ENCODE results near the gene APOA4.

DNA sequence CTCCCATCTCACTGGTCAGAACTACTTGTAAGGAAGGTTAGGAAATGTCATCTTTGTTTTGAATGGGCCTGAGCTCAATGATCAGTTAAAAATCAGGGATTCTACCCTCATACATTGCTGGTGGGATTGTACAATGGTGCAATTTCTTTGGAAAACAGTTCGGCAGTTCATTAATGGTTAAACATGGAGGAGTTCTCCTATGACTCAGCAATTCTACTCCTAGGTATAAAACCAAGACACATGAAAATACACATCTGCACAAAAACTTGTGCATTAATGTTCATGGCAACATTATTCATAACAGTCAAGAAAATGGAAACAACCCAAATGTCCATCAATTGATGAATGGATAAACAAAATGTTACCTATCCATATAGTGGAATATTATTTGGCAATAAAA lies 26.6 kb downstream of the APOA4 start:
- TF ChIP-seq NRF1 (IDR thresholded peaks at IDR 0.05; ENCODE audit: low read depth, low read length) (no peak), RAD21 (IDR thresholded peaks at IDR 0.05; ENCODE audit: low read length) (no peak), SMC3 (IDR thresholded peaks at IDR 0.05; ENCODE audit: low read depth, low read length) (no peak), MXI1 (IDR thresholded peaks at IDR 0.05; ENCODE audit: low read depth, low read length) (no peak), SIN3A (IDR thresholded peaks at IDR 0.05; ENCODE audit: borderline replicate concordance, low read depth, low read length) (no peak), GABPA (IDR thresholded peaks at IDR 0.05; ENCODE audit: low read depth) (no peak), EP300 (IDR thresholded peaks at IDR 0.05; ENCODE audit: borderline replicate concordance in 1 of 2, low read depth in 1 of 2, low read length in 1 of 2) (no peak), FOXJ3 (CRISPR knock-in tag; IDR thresholded peaks at IDR 0.05) (no peak), POLR2AphosphoS5 (IDR thresholded peaks at IDR 0.05; ENCODE audit: low read depth, low read length) (no peak), TAF1 (IDR thresholded peaks at IDR 0.05; ENCODE audit: borderline replicate concordance, low read depth, low read length) (no peak)
- TF ChIP-seq, protein P1, sequence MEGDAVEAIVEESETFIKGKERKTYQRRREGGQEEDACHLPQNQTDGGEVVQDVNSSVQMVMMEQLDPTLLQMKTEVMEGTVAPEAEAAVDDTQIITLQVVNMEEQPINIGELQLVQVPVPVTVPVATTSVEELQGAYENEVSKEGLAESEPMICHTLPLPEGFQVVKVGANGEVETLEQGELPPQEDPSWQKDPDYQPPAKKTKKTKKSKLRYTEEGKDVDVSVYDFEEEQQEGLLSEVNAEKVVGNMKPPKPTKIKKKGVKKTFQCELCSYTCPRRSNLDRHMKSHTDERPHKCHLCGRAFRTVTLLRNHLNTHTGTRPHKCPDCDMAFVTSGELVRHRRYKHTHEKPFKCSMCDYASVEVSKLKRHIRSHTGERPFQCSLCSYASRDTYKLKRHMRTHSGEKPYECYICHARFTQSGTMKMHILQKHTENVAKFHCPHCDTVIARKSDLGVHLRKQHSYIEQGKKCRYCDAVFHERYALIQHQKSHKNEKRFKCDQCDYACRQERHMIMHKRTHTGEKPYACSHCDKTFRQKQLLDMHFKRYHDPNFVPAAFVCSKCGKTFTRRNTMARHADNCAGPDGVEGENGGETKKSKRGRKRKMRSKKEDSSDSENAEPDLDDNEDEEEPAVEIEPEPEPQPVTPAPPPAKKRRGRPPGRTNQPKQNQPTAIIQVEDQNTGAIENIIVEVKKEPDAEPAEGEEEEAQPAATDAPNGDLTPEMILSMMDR (IDR thresholded peaks at IDR 0.05) = no peak
- TF ChIP-seq, protein P2, sequence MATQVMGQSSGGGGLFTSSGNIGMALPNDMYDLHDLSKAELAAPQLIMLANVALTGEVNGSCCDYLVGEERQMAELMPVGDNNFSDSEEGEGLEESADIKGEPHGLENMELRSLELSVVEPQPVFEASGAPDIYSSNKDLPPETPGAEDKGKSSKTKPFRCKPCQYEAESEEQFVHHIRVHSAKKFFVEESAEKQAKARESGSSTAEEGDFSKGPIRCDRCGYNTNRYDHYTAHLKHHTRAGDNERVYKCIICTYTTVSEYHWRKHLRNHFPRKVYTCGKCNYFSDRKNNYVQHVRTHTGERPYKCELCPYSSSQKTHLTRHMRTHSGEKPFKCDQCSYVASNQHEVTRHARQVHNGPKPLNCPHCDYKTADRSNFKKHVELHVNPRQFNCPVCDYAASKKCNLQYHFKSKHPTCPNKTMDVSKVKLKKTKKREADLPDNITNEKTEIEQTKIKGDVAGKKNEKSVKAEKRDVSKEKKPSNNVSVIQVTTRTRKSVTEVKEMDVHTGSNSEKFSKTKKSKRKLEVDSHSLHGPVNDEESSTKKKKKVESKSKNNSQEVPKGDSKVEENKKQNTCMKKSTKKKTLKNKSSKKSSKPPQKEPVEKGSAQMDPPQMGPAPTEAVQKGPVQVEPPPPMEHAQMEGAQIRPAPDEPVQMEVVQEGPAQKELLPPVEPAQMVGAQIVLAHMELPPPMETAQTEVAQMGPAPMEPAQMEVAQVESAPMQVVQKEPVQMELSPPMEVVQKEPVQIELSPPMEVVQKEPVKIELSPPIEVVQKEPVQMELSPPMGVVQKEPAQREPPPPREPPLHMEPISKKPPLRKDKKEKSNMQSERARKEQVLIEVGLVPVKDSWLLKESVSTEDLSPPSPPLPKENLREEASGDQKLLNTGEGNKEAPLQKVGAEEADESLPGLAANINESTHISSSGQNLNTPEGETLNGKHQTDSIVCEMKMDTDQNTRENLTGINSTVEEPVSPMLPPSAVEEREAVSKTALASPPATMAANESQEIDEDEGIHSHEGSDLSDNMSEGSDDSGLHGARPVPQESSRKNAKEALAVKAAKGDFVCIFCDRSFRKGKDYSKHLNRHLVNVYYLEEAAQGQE (IDR thresholded peaks at IDR 0.05; ENCODE audit: low read depth, low read length) = no peak
- TF ChIP-seq, protein P3, sequence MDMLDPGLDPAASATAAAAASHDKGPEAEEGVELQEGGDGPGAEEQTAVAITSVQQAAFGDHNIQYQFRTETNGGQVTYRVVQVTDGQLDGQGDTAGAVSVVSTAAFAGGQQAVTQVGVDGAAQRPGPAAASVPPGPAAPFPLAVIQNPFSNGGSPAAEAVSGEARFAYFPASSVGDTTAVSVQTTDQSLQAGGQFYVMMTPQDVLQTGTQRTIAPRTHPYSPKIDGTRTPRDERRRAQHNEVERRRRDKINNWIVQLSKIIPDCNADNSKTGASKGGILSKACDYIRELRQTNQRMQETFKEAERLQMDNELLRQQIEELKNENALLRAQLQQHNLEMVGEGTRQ (IDR thresholded peaks at IDR 0.05; ENCODE audit: borderline replicate concordance, low read depth, low read length) = no peak

Data from SK-N-SH (cell line).